HG03039 (cell line): ENCODE measurements around the gene TNFRSF14.
A peak's percentile ranks its signal among the peaks of the same experiment; 100 is the strongest.

Experiments
- ATAC-seq: cut with Tn5 transposase; IDR thresholded peaks from one replicate; pipeline ENCODE4 v1.9.1; 2021; ENCODE audit warnings: mild to moderate bottlenecking, moderate library complexity; ENCODE audit not compliant: unreplicated experiment

Gene TNFRSF14

DNA sequence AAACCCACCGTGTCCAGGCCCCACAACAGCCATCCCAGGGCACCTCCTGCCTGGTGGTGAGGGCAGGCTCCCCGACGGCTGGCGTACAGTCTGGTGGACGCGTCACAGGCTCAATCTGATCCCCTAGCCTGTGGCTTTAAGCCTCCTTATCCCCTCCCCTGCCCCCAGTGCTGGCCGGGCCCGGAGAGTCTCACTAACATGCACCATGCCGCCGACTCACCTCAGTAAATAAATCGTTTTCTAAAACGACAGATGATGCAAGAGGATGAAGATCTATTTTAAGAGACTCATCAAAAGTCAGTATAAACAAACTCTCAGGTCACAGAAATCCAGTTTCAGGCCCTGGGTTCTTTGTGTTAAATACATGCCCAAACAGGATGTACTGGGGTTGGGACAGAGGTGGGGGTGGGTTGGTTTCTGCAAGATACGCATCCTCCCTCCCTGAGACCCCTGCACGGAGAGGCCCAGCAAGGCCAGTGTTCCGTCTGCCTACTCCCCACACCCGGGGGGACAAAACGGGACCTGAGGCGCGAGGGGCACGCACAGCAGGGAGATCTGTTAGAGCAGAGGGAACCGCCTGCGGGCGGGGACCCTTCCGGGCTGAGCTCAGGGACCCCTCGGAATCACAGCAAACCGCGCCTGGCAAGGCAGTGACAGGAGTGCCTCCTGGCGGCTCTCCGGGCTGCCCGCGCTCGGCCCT is 32.8 kb upstream of the TNFRSF14 start:
- ATAC-seq, result no peak

DNA sequence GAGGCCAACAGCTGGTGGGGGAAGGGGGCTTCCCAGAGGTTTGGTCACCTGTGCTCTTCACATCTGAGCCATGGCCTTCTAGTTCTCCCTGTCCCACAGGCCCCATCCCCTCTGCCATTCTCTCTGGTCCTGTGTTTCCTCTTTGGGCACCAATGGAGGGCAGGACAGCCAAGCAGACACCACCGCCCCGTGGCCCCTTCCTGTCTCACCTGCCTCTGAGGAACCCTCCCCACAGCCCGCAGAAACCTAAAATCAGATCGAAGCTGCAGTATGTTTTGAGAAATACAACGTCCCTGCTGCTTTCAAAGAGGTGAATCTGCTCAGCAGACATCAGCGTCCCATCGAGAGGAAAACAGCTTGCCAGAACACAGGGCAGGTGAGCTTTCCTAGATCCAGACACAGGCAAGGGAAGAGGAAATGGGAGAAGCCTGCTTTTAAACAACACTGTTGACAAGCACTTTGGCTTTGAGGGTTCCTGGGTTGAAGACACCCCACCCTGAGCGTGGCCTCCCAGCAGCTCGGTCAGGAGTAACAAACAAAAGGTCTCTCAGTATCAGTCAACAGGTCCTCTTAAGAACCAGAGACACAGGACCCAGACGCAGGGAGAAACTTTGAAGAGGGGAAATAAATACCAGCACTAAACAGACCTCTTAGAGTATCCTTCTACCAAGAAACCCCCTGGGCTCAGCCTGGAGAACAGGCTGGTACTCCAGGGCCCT is 32.1 kb upstream of the TNFRSF14 start:
- no peak for ATAC-seq

DNA sequence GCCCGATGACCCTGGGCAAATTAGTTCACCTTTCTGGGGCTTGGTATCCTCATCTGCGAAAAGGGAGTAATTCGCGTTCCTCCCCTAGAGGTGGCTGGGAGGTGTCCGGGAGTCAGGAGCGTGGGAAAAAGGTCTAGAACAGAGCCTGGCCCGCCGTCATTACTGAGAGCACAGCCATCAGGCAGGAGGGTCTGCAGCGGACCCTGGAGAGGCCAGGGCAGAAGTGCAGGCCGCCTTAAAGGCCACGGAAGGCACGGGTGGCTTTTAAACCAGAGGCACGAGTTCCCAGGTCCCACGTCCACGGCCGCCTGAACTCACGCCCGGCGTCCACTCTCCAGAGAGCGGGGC is 30.6 kb upstream of the TNFRSF14 start:
- no peak for ATAC-seq

DNA sequence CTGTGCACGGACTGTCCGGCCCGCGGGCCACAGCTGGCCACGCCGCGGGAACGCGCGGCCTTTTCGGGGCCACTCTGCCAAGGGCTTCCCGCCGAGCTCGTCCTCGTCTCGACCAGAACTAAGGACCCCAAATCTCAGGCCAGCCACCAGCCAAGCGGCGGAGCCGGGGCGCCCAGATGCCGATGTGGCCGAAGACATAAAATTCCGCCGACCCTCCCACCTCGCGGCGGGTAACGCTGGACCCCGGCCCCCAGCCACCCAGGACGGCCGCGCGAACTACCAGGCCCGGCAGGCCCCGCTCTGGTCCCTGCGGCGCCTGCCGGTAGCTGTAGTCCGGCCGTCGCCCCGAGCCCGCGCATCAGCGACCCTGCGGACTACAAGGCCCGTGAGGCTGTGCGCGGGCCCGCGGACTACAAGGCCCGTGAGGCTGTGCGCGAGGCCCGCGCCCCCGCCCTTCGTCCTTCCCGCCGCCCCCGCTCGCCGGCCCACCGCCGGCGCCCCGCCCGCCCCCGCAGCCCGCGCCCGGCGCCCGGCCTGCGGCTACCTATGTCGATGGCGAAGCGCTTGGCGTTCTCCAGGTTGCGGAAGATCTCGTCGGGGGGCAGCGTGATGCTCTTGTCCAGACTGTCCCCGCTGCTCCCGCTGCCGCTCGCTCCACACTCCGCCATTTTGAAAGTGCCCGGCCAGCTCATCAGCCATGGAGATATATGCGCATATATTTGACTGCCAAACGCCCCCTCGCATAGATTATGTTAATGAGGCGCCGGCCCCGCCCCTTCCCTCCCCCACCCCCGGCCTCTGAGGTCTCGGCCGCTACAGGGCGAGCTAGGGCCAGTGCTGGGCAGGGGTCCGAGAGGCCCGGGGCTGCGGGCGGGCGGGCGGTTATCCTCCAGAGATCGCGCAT is 30.0 kb upstream of the TNFRSF14 start, which contains the start of gene PANK4:
Gene PANK4, minus strand, starts transcription at position 677 of the 904 bp plus-strand sequence. Its CDS starts 9 bp downstream, at position 668.
- peak; percentile 74 for ATAC-seq

DNA sequence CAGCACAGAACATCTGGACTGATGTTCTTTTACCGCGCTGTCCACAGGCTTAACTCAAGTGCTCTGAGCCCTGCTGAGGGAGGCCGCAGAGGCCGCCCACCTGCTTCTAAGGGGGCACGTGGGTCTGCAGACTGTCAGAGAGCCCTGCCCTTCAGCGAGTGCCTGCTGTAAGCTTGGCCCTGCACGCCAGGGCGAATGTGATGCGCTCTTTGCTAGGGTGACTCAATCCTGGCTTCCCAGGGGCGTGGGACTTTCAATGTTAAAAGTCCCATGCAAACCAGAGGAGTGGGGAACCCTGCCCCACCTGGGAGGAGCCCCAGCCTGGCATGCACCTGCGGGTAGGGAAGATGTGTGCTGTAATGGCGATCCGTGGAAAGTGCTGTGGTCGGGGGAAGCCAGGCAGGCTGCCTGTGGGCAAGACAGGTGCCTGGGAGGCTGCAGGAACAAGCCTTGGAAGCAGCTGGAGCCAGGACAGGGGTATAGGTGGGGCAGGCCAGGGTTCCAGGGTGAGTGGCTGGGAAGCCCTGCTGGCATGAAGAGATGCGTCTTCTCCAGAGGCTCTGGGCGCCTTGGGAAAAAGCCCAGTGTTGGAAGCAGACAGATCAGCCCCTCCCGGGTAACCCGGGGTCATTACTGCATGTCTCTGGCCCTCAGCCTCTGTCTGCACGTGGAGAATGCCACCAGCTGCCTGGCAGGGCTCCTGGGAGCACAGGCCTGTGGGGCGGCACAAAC is 29.2 kb upstream of the TNFRSF14 start:
- ATAC-seq, result peak; percentile 20

DNA sequence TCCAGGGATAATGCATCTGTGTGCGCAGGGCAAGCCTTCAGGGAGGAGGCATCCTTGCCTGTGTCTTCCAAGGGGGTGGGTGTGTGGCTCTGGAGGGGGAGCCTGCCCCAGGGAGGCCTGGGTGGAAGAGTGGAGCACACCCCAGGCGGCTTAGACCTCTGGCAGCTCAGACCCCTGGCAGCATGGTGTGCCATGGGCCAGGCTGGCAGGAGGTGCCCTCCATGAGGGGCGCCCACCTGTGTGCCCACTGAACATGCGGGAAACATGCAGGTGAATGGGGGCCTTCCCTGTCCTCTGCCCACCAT is 28.7 kb upstream of the TNFRSF14 start:
- ATAC-seq, result no peak

DNA sequence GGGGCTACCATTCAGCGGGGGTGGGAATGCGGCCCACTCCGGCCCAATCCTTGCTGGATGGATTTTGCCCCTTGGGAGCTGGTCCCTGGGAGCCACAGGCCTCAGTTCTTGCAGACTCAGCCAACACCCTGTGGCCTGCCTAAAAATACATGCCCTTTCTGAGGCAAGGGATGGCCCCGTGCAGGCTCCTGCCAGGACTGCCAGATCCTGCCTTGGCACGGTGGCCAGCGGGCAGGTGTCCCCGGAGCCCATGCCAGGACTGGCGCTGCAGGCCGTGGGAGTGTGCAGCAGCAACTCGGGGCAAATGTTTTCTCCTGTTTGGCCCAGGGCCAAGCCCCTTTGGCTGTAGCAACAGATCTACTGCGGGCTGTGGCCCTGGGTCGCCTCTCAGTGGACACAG is 28.2 kb upstream of the TNFRSF14 start:
- no peak for ATAC-seq

DNA sequence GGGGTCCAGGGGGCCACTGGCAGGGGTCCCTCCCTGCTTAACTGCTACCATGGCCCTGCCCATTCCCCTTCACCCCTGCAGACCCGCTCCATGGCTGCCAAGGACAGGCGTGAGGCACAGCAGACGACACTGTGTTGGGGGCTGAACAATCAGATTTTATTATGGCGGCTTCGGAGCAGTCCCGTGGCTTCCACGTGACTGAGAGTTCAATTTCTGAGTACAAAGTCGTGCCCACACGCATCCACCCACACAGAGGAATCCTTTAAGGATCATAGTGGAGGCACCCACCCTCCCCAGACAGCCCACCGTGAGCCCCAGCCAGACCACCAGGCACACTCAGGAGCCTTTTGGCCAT is 27.6 kb upstream of the TNFRSF14 start:
- ATAC-seq, result no peak

DNA sequence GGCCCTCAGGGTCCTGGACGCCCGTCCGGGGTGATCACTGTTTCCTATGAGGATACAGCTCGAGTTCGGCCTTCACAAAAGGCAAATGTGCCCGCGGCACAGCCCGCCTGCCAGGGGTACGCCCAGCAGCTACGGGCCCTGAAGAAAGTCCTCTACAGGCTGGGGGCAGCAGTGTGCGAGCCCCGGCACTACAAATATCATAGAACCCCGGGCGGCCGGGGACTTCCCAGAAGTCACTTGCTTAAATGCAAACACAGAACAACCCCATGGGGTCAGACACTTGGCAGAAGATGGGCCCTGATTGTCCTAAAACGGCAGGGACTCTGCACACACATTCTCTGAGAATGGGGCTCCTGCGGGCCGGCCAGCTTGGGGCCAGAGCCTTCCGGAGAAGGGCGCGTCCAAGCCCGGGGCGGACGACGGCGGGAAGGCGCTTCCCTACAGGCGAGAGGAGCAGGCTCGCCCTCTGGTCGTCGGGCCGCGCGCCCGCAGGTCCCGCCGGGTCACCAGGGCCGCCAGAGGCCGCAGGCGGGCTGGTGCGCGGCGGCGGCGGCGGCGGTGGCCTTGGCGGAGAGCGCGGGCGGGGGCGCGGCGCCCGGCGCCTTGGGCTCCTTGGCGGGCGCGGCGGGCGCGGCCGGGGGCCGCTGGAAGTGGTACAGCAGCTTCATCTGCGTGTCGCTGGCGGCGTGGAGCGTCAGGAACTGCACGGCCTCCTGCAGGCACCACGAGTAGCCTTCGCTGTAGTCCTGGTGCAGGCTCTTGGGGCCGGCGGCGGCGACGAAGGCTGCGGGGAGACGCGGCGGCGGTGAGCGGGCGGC is 27.0 kb upstream of the TNFRSF14 start:
- no peak for ATAC-seq

DNA sequence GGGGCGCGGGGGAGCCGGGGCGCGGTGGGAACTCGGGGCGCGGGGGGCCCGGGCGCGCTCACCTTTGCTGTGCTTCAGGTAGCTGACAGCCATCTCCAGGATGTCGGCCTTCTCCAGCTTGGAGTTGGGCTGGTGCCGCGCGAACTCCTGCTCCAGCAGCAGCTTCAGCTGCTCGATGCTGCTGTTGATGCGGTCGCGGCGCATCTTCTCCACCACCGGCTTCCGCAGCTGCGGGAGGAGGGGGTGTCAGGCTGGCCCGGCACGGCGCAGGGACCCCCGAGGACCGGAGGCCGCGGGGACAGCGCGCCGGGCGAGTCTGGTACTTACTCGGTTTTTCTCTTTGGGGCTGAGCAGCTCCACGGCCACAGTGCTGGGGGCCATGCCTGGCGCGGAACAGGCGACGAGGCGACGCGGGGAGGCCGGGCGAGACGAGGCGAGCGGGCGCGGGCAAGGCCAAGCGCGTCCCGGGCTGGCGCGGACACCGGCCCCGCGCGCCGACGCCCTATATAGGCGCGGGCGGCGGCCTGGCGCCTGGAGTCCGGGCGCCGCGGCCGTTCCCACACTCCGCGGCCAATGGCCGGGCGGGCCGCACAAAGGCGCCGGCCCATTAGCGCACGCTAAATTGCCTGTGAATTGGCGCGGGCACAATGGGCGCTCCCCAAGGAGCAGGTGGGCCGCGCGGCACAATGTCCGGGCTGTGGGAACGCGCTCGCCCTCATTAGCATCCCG is 26.2 kb upstream of the TNFRSF14 start, which contains the start of gene HES5:
Gene HES5, minus strand, starts transcription at position 480 of the 729 bp plus-strand sequence. Its CDS starts 99 bp downstream, at position 381.
- no peak for ATAC-seq

DNA sequence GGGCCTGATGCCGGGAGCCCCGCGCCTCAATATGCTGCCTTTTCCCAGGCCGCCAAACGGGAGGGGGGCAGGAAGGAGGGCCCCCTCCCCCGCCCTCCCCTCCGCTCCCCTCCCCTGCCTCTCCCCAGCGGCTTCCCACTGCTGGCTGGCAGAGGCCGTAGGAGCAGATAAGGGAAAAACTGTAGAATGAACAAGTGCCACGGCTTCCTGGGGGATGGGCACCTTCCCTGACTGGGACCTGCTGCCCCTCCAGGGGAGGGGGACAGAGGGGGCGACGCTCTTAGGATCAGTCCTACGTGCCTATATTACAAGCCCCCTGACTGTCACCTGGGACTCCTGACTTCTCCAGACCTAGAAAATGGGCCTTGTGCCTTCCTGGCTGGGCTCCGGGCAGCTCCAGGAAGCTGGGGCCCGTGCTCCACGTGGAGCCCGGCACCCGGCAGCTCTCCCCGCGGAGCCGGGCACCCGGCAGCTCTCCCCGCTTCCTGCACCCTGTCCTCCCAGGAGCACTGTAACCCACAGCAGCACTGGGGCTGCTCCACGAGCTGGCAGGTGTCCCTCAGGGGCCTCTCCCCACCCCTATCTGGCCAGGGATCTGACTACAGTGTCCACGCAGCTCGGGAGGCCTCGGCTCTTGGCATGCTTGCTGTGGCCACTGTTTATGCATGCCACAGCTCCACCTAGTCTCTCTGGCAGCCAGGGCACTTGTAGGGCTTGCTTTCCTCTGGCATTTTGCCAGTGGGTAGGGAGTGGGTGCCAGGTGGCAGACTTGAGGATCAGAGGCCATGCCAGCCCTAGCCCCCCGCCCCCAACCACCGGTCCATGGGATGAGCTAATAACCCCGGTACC is 25.4 kb upstream of the TNFRSF14 start:
- no peak for ATAC-seq

DNA sequence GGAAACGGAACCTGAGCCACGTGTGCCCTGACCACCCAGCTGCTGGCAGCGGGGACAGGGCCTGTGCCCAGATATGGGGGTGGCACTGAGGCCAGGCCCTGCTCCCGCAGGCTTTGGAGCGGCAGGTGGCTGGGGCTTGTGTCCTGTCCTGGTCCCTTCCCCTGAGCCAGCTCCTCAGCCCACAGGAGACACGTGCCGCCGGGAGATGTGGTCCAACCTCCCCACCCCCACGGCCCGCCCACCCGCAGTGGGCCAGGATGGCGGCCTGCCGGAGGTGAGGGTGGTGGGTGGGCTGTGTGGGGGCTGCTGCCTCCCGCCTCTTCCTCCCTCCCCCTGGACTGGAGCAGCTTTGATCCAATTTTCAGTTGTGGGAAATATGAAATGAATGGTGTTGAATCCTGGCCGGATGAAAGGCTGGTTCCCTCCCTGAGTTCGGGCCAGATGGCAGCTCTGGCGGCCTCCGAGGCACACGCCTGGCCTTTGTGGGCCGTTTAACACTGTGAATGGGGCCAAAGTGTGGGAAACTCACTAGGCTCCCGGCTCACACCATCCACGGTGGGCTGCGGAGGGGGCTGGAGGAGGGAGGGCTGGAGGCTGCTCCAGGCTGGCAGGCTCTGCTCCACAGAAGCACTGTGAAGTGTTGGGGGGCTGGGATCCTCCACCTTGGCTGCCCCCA is 23.5 kb upstream of the TNFRSF14 start:
- no peak for ATAC-seq

DNA sequence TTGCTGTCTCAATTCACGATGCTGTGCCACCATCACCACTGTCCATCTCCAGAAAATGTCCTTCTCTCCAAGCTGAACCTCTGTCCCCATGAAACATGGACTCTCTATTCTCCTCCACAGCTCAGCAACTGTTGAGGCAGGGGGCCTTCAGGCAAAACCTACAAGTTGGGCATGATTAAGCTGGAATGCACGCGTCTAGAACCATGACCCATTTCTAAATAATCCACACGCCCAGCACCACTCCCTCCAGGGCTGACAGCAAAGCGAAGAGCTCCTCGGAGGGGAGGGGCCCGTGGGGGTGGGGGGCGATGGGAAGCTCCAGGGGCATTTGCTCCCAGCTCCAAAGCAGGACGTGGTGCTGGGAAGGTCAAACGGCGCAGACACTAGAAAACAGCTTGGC is 22.8 kb upstream of the TNFRSF14 start:
- no peak for ATAC-seq

DNA sequence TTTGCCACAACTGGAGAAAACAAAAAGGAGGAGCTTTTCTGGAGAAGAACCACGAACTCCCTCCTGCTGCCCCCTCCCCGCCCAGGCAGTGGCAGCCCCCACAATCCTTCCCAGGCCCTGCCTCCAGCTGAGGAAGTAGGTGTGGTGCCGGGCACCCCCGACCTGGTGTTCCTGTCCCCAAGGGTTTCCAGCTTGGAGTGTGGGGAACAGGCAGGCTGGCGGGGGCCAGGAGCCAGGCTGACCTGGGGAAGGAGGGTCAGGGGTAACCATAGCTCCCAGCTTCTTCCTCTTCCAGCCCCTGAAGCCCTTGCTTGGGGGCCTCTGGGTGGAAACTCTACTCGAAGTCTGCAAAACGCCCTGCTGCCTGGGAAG is 21.9 kb upstream of the TNFRSF14 start:
- no peak for ATAC-seq

DNA sequence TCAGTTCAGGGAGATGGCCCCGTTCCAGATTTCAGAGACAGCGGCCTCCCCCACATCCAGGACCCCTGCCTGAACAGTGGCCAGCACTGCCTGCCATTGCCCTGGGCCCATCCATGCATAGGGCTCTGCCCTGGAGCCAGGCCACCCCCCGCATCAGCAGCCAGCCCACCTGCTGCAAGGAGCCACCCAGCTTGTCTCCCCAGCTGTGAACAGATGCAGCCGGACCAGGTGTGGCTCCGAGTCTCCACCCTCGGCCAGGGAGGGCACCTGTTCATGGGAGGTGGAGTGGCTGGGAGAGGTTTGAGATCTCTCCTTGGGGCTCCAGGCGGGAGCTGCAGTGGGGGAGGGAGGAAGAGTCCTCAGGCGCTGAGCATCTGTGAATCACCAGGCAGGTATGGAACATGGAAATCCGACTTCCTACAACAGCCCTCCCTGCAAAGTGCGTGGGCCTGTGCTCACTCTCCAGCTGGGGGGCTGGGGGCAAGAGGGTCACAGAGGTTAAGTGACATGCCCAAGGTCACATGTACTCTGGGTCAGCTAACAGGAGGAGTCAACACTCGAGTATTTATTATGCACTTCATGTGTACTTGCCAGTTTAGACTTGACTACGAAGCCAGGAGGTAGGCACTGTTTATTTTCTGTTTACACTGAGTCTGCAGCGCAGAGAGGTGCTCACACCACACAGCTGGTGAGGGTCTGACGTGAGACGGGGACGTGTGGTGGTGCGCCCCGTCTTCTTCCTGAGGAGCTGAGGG is 21.3 kb upstream of the TNFRSF14 start:
- no peak for ATAC-seq

DNA sequence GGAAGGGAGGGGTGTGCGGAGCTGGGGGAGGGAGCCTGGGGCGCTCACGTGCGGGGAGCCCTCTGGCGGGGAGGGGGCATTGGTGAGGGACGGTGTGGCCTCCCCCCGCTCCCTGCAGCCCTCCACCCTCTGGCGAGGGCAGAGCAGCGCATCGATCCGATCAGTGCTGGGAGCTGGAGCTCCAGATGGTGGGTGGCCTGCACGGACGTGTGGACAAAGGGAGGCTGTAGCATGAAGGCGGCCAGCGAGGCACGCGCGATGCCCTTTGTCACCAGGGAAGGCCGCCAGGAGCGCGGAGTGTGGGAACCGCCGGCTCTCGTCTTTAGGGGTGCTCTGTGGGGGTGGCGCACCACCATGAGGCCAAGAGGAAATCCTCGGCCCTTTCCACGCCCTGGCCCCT is 20.7 kb upstream of the TNFRSF14 start:
- no peak for ATAC-seq

DNA sequence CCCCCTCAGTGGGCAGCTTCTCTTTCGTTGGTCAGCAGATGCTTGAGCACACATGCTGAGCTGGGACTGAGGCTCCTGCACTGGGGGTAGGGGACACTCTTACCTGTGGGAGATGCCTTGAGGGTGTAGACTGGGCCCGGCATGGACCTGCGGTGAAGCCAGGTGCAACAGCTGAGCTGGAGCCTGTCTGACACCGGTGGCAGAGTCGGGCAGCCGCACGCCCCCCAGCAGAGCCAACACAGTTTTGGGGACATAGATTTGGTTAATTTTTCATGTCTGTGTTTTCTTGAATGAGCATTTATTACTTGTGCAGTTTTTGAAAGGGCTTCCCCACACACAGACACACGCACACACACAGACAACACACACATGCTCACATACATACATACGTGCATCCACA is 20.2 kb upstream of the TNFRSF14 start:
- ATAC-seq, result no peak

DNA sequence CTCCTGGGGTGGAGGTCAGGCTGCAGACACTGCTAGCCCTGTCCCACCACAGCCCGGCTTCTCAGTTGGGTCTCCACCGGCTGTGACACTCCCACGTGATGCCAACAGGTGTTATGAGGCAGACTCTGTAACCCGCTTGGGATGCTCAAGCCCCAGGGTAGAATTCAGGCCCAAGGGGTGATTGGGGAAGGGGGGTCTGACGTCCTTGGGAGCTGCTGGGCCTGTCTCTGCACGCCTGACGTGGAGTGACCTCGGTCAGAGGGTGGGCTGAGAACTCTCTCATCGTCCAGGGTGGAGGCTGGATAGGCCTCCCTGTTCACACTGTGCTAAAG is 18.4 kb upstream of the TNFRSF14 start:
- ATAC-seq, result no peak
